Left ventricle myocardium inferior (tissue), 1 donor: ENCODE measurements around the gene MKNK2. TPM values are rescaled to one million over a fixed set of nuclear protein-coding genes. Genes with fewer than 3 reads are reported as not detected.
A peak's percentile ranks its signal among the peaks of the same experiment; 100 is the strongest.

Source experiments
- DNase-seq: peaks from one replicate; pipeline ENCODE4 v3.0.0-alpha.2; 2020
- H3K27ac ChIP-seq: fragments of 200-600 bp; replicated peaks from 2 replicates; pipeline ENCODE4 v1.8.0; 2021
- H3K27me3 ChIP-seq: fragments of 200-600 bp; 2 replicates; pipeline ENCODE4 v1.8.0; 2021; ENCODE audit warnings: low read depth
- H3K36me3 ChIP-seq: fragments of 200-600 bp; 2 replicates; pipeline ENCODE4 v1.8.0; 2021
- H3K4me1 ChIP-seq: fragments of 200-600 bp; 2 replicates; pipeline ENCODE4 v1.8.0; 2021
- H3K4me3 ChIP-seq: fragments of 200-600 bp; 2 replicates; pipeline ENCODE4 v1.8.0; 2021; ENCODE audit warnings: mild to moderate bottlenecking, moderate library complexity
- H3K9me3 ChIP-seq: fragments of 200-600 bp; replicated peaks from 2 replicates; pipeline ENCODE4 v1.8.0; 2021
- intact Hi-C: fragments of 100-400 bp; cut with micrococcal nuclease; formaldehyde crosslinking; loops from one replicate; pipeline ENCODE4 v1.11.0; 2022
- total RNA-seq: library from RNA; stranded (reverse); fragmentation: NEBNext Ultra II Directional; extraction: Animal tissue kit (Norgen Biotek cat#: 25700); gene quantifications from one replicate; pipeline ENCODE4 v1.2.1, GENCODE V29; 2021
- TF ChIP-seq, protein P1 (sequence below): fragments of 200-600 bp; IDR thresholded peaks from 2 replicates; pipeline ENCODE4 v1.8.0; 2021; ENCODE audit warnings: antibody characterized with exemption, mild to moderate bottlenecking, borderline replicate concordance
- donor health status: DM: no; HTN: yes; CAD: no; lungs with severe emphysema.

Gene MKNK2
- total RNA-seq, 1 donor from 2014 or later: 200 TPM

GRCh38 chr19:2044709-2045500 is 6.1 kb downstream of the MKNK2 start:
- peaks cover 100% of the 10 kb centered on the region for H3K4me1 ChIP-seq
- DNase-seq: no peak
- H3K27me3 ChIP-seq: no peaks in the 10 kb centered on the region
- H3K9me3 ChIP-seq: no peaks in the 10 kb centered on the region
- TF ChIP-seq, protein P1, sequence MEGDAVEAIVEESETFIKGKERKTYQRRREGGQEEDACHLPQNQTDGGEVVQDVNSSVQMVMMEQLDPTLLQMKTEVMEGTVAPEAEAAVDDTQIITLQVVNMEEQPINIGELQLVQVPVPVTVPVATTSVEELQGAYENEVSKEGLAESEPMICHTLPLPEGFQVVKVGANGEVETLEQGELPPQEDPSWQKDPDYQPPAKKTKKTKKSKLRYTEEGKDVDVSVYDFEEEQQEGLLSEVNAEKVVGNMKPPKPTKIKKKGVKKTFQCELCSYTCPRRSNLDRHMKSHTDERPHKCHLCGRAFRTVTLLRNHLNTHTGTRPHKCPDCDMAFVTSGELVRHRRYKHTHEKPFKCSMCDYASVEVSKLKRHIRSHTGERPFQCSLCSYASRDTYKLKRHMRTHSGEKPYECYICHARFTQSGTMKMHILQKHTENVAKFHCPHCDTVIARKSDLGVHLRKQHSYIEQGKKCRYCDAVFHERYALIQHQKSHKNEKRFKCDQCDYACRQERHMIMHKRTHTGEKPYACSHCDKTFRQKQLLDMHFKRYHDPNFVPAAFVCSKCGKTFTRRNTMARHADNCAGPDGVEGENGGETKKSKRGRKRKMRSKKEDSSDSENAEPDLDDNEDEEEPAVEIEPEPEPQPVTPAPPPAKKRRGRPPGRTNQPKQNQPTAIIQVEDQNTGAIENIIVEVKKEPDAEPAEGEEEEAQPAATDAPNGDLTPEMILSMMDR: no peak
- H3K27ac ChIP-seq: peak overlapping the region; percentile 100
- peak overlapping the region; percentile 32 for H3K4me3 ChIP-seq
- intact Hi-C loops: no loop called here
- peaks cover 77% of the 10 kb centered on the region for H3K36me3 ChIP-seq

GRCh38 chr19:2043961-2044708 is 6.9 kb downstream of the MKNK2 start:
- peaks cover 85% of the 10 kb centered on the region for H3K36me3 ChIP-seq
- peak overlapping the region; percentile 100 for H3K27ac ChIP-seq
- no peaks in the 10 kb centered on the region for H3K27me3 ChIP-seq
- H3K9me3 ChIP-seq: no peaks in the 10 kb centered on the region
- peaks cover 100% of the 10 kb centered on the region for H3K4me1 ChIP-seq
- TF ChIP-seq, protein P1: peak; percentile 11
- no peak for DNase-seq
- intact Hi-C loops: no loop called here
- peak overlapping the region; percentile 16 for H3K4me3 ChIP-seq

- no peaks in the 10 kb centered on the region for H3K9me3 ChIP-seq
- H3K27me3 ChIP-seq: no peaks in the 10 kb centered on the region
- peak overlapping the region; percentile 100 for H3K27ac ChIP-seq
- intact Hi-C loops: no loop called here
- DNase-seq: no peak
- TF ChIP-seq, protein P1: no peak
- peaks cover 99% of the 10 kb centered on the region for H3K4me1 ChIP-seq
- H3K36me3 ChIP-seq: peaks cover 87% of the 10 kb centered on the region
- peak overlapping the region; percentile 56 for H3K4me3 ChIP-seq
These were observed 7.8 kb downstream of the MKNK2 start for GRCh38 chr19:2043251-2043641.

DNA sequence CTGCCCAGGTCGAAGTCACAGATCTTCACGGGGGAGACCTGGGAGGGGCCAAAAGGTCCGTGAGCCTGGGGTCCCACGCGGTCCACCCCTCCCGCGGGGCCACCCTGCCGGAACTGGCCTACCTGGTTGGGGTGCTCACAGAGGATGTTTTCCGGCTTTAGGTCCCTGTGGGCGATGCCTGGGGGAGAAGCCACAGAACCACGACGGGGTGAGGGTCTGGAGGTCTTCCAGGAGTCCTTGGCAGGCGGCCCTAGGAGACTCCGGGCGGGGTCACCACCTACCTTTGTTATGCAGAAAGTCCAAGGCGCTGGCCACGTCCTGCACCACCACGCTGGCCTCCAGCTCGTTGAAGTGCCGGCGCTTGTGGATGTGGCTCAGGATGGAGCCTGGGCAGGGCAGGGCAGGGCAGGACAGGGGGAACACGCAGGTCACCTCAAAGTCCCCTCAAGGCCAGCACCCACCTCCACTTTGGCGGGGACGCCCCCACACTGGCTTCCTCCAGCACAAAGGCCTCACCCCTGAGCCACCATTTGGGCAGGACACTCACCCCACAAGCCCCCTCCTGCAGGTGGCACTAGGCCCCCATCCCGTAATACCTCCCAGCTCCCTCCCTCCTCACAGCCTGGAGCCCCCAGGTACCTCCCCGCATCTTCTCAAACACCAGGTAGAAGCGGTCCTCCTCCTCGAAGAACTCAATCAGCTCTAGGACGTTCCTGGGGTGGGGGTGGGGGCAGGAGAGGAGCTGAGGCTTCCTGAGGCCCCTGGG is 8.4 kb downstream of the MKNK2 start:
- Histone ChIP-seq H3K36me3 (peaks cover 82% of the 10 kb centered on the region), H3K4me3 (peak overlapping the region; percentile 56), H3K4me1 (peaks cover 93% of the 10 kb centered on the region), H3K27ac (peak overlapping the region; percentile 100), H3K9me3 (no peaks in the 10 kb centered on the region), H3K27me3 (no peaks in the 10 kb centered on the region)
- TF ChIP-seq, protein P1: no peak
- intact Hi-C loops: no loop called here
- DNase-seq: no peak
